NCI-H128 (cell line): ENCODE data around the gene RANBP9.

ENCODE experiments used
- DNase-seq: peaks from one replicate; lab custom pipeline; 2025; ENCODE audit not compliant: unreplicated experiment; lab: John Stamatoyannopoulos, UW

RANBP9 gene

GRCh38 chr6:13572240-13572639 lies 139.4 kb downstream of the RANBP9 start:
- DNase-seq: no peak
